Stomach smooth muscle (tissue), 2 donors: Measurements from ENCODE around the gene PIK3AP1.
"Not testable (repeated sequence)": the region's sequence is repeated elsewhere in the genome, so short reads cannot be mapped to it uniquely, and the experiment has no call there.

Experiments used
- H3K27ac ChIP-seq: one replicate; pipeline ENCODE4 v1.7.0; 2013; ENCODE audit warnings: mild to moderate bottlenecking, low read length, inconsistent platforms
- H3K27me3 ChIP-seq, 2 donors: one replicate each; pipeline ENCODE4 v1.7.0; 2013; ENCODE audit warnings: low read length in 2 of 2; ENCODE audit not compliant: insufficient read depth in 2 of 2, control insufficient read depth in 1 of 2
- H3K36me3 ChIP-seq, 2 donors: one replicate each; pipeline ENCODE4 v1.7.0; 2013; ENCODE audit warnings: low read length in 2 of 2; ENCODE audit not compliant: control insufficient read depth in 2 of 2, insufficient read depth in 2 of 2
- H3K4me1 ChIP-seq: one replicate; pipeline ENCODE4 v1.7.0; 2013; ENCODE audit warnings: low read length; ENCODE audit not compliant: control insufficient read depth, insufficient read depth
- H3K4me3 ChIP-seq, 2 donors: one replicate each; pipeline ENCODE4 v1.7.0; 2013; ENCODE audit warnings: low read length in 2 of 2
- H3K9ac ChIP-seq, 2 donors: one replicate each; pipeline ENCODE4 v1.7.0; 2013; ENCODE audit warnings: low read length in 2 of 2, mild to moderate bottlenecking in 1 of 2
- H3K9me3 ChIP-seq, 2 donors: one replicate each; pipeline ENCODE4 v1.7.0; 2013; ENCODE audit warnings: low read length in 2 of 2; ENCODE audit not compliant: control insufficient read depth in 2 of 2
- donor health status: healthy.
- donor health status: Pancreatic carcinoma.

The PIK3AP1 gene

GRCh38 chr10:96577069-96577468 is 143.2 kb downstream of the PIK3AP1 start:
- peaks cover 2% of the 10 kb centered on the region for H3K4me1 ChIP-seq
- no peak overlapping the region for H3K9ac ChIP-seq
- H3K36me3 ChIP-seq = no peaks in the 10 kb centered on the region
- no peak overlapping the region for H3K4me3 ChIP-seq
- no peaks in the 10 kb centered on the region for H3K9me3 ChIP-seq
- no peak overlapping the region for H3K27ac ChIP-seq
- no peaks in the 10 kb centered on the region for H3K27me3 ChIP-seq

- H3K4me1 ChIP-seq = peaks cover 2% of the 10 kb centered on the region
- H3K27ac ChIP-seq = no peak overlapping the region
- H3K4me3 ChIP-seq = no peak overlapping the region
- H3K27me3 ChIP-seq = no peaks in the 10 kb centered on the region
- H3K9ac ChIP-seq = no peak overlapping the region
- H3K36me3 ChIP-seq = no peaks in the 10 kb centered on the region
- H3K9me3 ChIP-seq = no peaks in the 10 kb centered on the region
These were observed 143.9 kb downstream of the PIK3AP1 start for GRCh38 chr10:96576277-96576980.

- H3K9ac ChIP-seq, H3K4me1 ChIP-seq: not testable (repeated sequence)
These were observed 145.8 kb downstream of the PIK3AP1 start for GRCh38 chr10:96574564-96574963.

GRCh38 chr10:96573036-96573435 is 147.3 kb downstream of the PIK3AP1 start:
- Histone ChIP-seq H3K36me3 (no peaks in the 10 kb centered on the region), H3K27ac (no peak overlapping the region), H3K4me1 (no peaks in the 10 kb centered on the region), H3K4me3 (no peak overlapping the region), H3K27me3 (no peaks in the 10 kb centered on the region), H3K9ac (no peak overlapping the region), H3K9me3 (no peaks in the 10 kb centered on the region)

More at GRCh38 chr10:96574564-96574963, 145.8 kb downstream of the PIK3AP1 start:
- H3K9me3 ChIP-seq, H3K27me3 ChIP-seq, H3K27ac ChIP-seq, H3K4me3 ChIP-seq, H3K36me3 ChIP-seq: not testable (repeated sequence)

- peaks cover 0 to 2% of the 10 kb centered on the region in 2 donors for H3K36me3 ChIP-seq
- H3K9ac ChIP-seq = no peak overlapping the region
- H3K9me3 ChIP-seq = no peaks in the 10 kb centered on the region
- no peak overlapping the region for H3K4me3 ChIP-seq
- H3K4me1 ChIP-seq = no peaks in the 10 kb centered on the region
- H3K27me3 ChIP-seq = no peaks in the 10 kb centered on the region
- H3K27ac ChIP-seq = no peak overlapping the region
These were observed 149.0 kb downstream of the PIK3AP1 start for GRCh38 chr10:96570983-96571964.

- H3K27ac ChIP-seq = no peak overlapping the region
- H3K4me1 ChIP-seq = no peaks in the 10 kb centered on the region
- H3K9me3 ChIP-seq = no peaks in the 10 kb centered on the region
- H3K27me3 ChIP-seq = no peaks in the 10 kb centered on the region
- H3K36me3 ChIP-seq = peaks cover 0 to 2% of the 10 kb centered on the region in 2 donors
- no peak overlapping the region for H3K9ac ChIP-seq
- no peak overlapping the region for H3K4me3 ChIP-seq
These were observed 149.8 kb downstream of the PIK3AP1 start for GRCh38 chr10:96570511-96570910.

GRCh38 chr10:96568402-96568801 is 151.9 kb downstream of the PIK3AP1 start:
- no peak overlapping the region for H3K9ac ChIP-seq
- H3K27ac ChIP-seq = no peak overlapping the region
- peaks cover 0 to 2% of the 10 kb centered on the region in 2 donors for H3K36me3 ChIP-seq
- H3K27me3 ChIP-seq = no peaks in the 10 kb centered on the region
- no peak overlapping the region for H3K4me3 ChIP-seq
- no peaks in the 10 kb centered on the region for H3K4me1 ChIP-seq
- no peaks in the 10 kb centered on the region for H3K9me3 ChIP-seq

- no peaks in the 10 kb centered on the region for H3K9me3 ChIP-seq
- no peak overlapping the region for H3K4me3 ChIP-seq
- no peaks in the 10 kb centered on the region for H3K27me3 ChIP-seq
- no peaks in the 10 kb centered on the region for H3K4me1 ChIP-seq
- no peak overlapping the region for H3K9ac ChIP-seq
- peaks cover 0 to 2% of the 10 kb centered on the region in 2 donors for H3K36me3 ChIP-seq
- no peak overlapping the region for H3K27ac ChIP-seq
These were observed 154.5 kb downstream of the PIK3AP1 start for GRCh38 chr10:96565774-96566173.

GRCh38 chr10:96560966-96561887 is 159.1 kb downstream of the PIK3AP1 start:
- no peaks in the 10 kb centered on the region for H3K9me3 ChIP-seq
- H3K4me1 ChIP-seq = no peaks in the 10 kb centered on the region
- H3K36me3 ChIP-seq = peaks cover 5 to 9% of the 10 kb centered on the region in 2 donors
- no peaks in the 10 kb centered on the region for H3K27me3 ChIP-seq
- no peak overlapping the region for H3K4me3 ChIP-seq
- no peak overlapping the region for H3K27ac ChIP-seq
- no peak overlapping the region for H3K9ac ChIP-seq

GRCh38 chr10:96560489-96560888 is 159.8 kb downstream of the PIK3AP1 start:
- Histone ChIP-seq H3K27ac (no peak overlapping the region), H3K27me3 (no peaks in the 10 kb centered on the region), H3K4me3 (no peak overlapping the region), H3K9ac (no peak overlapping the region), H3K9me3 (no peaks in the 10 kb centered on the region), H3K36me3 (peaks cover 5 to 9% of the 10 kb centered on the region in 2 donors), H3K4me1 (no peaks in the 10 kb centered on the region)
